Activated CD8-positive, alpha-beta memory T cell treated with anti-CD3 and anti-CD28 coated beads for 1 hour (primary cell): ENCODE results near the gene SETD2.

ENCODE experiments used
- DNase-seq, 2 donors: peaks; one replicate each; pipeline ENCODE4 v3.0.0-alpha.2; 2020; ENCODE audit warnings: low read depth in 1 of 2; ENCODE audit errors: extremely low read depth in 1 of 2

SETD2 gene

DNA sequence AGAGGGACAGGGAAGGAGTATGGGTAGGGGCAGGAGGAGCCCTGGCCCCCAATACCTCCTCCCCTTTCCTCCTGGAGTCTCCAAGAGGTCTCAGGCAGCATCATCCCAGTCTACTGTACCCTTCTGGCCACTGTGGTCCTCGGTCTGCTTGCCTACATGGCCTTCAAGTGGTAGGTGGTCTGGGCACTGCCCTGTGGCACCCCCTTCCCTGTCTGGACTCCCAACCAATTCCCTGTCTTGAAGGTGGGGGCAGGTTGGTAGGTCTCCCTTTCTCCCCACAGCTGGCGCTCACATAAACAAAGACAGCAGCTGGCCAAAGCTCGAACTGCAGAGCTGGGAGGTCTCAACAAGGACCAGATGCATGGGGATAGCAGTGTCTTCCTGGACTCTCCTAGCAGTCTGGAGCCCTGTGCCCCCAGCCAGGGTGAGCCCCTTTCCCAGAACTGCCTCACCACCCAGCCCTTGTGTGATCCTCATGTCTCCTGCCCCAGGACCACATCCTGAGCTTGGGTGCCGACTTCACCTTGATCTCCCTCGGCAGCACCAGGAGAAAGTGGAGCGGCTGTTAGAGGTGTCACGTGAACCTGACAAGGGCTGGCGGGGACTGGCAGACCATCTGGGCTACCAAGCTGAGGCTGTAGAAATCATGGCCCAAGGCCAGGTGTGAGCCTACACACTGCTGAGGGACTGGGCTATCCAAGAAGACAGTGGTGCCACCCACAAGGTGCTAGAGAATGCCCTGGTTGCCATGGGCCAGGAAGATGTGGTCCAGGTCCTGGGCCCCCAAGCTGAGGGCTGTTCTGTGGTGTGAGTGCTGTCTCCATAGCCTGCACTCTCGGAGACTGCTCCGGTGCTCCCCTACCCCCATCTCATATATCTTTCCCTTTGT lies 151.3 kb downstream of the SETD2 start:
- DNase-seq: no peak

DNA sequence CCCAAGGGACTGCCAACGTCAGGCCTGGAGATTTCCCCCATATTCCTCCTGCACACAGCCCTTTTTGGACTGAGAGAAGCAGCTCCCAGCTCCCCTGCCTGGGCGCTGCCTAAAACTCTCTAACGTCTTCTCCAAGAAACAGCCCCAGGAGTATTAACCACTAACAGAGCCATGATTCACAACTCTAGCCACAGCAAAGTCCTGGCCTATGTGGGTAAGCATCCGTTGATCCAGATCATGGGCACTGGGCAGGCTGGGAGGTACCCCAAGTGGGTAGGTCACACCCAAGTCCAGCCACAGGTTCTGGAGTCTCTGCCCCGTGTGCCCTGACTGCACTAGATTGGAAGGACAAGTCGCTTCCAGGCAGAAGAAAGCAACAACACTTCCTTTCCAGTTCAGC lies 152.5 kb downstream of the SETD2 start:
- no peak for DNase-seq

DNA sequence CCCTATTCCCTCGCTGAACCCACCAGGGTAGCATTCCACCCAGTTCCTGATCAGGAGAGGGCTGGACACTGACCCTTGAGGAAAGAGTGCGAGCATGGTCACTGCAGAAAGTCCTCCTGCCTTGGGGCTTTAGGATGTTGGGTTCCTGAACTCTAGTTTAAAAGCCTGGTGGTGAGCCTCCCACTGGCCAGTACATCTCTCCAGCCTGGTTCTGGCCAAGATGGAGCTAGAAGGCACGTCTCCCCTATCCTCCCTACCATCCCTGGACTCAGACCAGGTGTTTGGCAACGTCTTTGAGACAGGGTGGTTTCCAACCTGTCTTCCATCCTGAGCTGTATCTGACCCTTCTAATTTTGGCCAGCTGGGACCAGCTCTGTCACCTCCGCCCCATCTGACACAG lies 153.0 kb downstream of the SETD2 start:
- DNase-seq: no peak

DNA sequence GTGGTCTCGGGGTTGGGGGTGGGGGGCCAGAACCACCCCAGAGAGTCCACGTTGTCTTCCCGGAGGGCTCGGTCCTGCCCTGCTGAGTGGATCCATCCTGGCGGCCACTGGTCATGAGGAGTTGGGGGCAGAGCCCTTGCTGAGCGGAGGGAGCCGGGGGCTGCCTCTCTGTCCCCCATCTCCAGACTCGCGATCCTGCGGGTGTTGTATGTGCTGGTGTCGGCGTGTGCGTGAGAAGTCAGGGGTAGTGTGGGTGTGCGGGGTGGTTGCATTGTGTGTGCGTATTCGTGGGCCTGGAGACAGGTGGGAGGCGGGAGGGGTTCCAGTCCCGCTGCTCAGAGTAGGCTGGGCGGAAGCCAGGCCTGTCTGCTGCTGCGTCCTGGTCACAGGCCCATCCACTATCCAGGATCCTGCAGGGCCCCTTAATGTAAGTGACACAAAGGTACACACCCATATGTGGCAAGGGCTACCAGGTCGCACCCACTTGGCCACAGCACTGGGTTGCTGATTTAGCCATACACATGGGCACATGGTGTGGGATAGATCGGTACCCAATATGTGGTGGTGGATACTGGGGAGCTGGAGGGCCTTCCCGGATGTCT lies 153.7 kb downstream of the SETD2 start:
- no peak for DNase-seq

DNA sequence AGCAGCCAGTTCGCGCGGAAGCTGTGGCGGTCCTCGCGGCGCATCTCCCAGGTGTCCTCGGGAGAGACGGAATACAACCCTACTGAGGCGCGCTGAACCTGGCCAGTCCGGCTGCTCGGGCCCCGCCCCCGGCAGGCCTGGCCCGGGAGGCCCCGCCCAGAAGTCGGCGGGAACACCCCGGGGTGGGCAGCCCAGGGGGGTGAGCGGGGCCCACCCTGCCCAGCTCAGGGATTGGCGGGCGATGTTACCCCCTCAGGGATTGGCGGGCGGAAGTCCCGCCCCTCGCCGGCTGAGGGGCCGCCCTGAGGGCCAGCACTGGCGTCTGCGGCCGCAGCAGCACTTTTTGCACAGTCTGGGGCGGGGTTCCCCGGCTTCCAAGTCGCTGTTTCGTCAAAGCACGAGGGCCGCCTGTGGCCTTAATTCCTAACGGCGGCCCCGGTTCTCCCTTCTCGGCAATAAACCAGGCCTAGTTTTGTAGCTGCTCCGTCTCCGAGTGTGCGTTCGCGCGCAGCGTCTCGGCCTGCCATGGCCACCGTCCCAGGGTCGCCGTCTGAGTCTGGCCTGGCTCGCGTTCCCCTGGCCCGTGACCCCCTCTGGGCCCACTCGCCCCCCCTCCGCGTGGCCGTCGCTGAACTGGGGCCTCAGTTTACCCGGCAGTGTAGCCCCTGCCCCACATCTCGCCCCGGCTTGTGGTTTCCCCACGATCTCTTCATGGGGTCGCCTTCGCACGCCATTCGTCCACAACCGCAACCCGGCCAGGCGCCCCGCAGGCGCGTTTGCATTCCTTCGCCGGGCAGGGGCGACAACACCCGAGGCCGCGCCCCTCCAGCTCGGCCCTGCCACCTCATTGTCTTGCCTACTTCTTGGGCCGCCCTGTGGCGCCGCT lies 154.4 kb downstream of the SETD2 start:
- DNase-seq: peak; percentile 60 to 68

DNA sequence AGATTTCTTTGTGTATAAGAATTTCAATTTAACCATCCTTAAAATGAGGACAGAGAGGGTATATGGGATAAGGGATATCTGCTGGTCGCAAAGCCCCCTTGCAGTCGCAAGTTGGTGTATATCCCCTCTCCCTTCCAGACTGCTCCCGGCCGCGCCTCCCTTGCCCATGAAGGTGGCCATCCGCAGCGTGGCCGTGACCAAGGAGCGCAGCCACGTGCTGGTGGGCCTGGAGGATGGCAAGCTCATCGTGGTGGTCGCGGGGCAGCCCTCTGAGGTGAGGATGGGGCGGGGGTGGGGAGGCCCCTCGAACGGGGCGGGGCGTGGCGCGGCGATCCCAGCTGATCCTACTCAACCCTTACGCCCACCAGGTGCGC lies 155.1 kb downstream of the SETD2 start:
- DNase-seq: no peak

DNA sequence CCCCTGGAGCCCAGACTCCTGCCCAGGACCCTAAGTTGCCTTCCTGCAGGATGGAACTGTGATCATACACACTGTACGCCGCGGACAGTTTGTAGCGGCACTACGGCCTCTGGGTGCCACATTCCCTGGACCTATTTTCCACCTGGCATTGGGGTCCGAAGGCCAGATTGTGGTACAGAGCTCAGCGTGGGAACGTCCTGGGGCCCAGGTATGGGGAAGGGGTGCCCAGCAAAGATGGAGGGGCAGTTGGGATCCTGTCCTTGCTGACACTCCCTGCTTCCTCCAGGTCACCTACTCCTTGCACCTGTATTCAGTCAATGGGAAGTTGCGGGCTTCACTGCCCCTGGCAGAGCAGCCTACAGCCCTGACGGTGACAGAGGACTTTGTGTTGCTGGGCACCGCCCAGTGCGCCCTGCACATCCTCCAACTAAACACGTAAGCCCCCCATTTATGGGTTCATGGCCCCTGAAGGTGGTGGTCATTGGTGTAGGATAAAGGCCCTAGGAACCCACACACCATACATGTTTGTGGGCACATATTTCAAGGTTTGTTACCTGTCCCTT lies 155.6 kb downstream of the SETD2 start:
- no peak for DNase-seq

DNA sequence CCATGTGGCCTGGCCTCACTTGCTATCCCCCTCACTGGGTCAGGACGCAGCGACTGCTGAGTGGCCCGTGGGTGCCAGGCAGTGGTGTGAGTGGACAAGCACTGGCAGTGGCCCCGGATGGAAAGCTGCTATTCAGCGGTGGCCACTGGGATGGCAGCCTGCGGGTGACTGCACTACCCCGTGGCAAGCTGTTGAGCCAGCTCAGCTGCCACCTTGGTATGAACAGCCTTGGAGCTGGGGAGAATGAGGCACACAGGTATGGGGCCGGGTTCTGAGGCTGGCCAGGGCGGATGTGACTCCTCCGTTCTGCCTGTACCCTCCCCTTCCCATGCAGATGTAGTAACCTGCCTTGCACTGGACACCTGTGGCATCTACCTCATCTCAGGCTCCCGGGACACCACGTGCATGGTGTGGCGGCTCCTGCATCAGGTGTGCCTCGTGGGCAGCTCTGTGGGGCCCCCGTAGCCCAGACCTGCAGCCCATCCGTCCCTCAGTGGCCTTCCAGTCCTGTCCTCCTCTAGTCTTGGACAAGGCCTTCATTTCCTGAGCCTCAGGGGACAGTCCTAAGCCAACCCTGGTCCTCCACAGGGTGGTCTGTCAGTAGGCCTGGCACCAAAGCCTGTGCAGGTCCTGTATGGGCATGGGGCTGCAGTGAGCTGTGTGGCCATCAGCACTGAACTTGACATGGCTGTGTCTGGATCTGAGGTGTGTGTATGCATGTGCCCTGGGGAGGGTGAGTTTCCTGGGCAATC lies 156.3 kb downstream of the SETD2 start:
- no peak for DNase-seq

DNA sequence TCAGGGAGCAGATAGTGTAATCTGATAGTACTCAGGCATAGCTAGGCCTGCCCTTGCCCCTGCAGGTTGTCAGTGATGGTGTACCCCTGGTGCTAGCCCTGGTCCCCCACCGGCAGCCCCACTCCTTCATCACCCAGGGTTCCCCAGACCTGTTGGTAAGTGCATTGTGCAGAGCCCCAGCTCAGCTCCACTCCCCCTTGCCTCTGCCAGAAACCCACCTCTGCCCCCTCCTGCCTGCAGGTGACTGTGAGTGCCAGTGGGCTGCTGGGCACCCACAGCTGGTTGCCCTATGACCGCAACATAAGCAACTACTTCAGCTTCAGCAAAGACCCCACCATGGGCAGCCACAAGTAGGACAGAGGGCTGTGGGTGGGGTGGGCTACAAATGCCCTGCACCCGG lies 156.9 kb downstream of the SETD2 start:
- DNase-seq: no peak

DNA sequence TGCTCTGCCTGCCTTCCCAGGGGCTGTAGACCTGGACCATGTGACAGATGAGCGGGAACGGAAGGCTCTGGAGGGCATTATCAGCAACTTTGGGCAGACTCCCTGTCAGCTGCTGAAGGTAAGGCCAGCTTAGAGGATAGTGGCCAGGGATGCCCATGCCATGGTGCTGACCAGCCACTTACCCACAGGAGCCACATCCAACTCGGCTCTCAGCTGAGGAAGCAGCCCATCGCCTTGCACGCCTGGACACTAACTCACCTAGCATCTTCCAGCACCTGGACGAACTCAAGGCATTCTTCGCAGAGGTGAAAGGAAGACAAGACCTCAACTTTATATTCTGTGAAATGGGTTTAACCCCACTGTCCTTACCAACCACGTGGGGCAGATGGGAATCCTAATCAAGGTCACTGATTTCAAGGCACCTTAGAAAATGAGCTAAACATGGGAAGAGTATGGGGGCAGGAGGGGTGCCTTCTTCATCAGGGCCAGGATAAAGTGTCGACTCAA lies 157.7 kb downstream of the SETD2 start:
- no peak for DNase-seq

DNA sequence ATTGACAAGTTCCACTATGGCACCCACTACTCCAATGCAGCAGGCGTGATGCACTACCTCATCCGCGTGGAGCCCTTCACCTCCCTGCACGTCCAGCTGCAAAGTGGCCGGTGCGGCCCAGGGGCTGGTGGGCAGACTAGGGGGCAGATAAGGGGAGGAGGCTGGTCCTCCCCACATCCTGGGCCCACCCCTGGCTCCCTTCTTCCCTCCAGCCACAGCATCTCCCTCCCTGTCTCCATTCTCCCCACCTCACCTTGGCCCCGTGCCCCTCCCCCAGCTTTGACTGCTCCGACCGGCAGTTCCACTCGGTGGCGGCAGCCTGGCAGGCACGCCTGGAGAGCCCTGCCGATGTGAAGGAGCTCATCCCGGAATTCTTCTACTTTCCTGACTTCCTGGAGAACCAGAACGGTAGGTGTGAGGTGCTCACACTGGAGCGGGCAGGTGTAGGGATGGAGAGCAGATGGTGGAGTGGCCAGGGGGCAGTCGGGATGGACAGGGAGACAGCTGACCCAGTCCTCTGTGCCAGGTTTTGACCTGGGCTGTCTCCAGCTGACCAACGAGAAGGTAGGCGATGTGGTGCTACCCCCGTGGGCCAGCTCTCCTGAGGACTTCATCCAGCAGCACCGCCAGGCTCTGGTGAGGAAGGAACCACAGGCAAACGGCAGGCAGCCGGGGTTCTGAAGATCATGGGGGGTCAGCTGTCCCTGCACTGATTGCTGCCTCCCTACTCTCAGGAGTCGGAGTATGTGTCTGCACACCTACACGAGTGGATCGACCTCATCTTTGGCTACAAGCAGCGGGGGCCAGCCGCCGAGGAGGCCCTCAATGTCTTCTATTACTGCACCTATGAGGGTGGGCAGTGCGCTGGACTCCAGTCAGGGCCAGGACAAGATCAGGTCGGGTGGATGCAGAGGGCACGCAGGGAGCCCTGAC lies 158.4 kb downstream of the SETD2 start:
- no peak for DNase-seq

DNA sequence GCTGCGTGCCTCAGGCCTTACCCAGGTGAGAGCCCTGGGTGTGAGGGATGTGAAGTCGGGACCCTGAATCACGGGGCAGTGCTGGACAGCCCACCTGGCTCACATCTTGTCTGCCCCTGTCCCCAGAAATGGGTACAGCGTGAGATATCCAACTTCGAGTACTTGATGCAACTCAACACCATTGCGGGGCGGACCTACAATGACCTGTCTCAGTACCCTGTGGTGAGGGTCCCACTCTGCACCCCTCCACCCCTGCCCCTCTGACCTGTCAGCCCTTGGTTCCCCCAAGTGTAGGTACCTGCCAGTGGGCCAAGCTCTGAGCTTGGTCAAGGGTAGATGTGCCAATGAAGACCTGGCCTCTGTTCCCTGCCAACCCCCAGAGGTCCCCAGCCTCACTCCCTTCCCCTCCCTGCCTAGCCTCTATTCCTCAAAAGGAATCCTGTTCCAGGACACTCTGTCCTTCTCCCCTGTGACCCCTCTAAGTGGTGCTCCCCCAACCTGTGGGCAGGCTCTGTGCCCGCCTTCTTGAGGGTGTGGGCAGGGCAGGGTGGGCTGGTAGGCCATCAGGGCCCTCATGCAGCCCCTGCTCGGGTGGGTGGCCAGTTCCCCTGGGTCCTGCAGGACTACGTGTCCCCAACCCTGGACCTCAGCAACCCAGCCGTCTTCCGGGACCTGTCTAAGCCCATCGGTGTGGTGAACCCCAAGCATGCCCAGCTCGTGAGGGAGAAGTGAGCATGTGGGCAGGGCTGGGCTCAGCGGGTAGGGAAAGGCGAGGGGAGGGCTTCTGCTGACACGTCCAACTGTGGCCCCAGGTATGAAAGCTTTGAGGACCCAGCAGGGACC lies 159.3 kb downstream of the SETD2 start:
- no peak for DNase-seq

DNA sequence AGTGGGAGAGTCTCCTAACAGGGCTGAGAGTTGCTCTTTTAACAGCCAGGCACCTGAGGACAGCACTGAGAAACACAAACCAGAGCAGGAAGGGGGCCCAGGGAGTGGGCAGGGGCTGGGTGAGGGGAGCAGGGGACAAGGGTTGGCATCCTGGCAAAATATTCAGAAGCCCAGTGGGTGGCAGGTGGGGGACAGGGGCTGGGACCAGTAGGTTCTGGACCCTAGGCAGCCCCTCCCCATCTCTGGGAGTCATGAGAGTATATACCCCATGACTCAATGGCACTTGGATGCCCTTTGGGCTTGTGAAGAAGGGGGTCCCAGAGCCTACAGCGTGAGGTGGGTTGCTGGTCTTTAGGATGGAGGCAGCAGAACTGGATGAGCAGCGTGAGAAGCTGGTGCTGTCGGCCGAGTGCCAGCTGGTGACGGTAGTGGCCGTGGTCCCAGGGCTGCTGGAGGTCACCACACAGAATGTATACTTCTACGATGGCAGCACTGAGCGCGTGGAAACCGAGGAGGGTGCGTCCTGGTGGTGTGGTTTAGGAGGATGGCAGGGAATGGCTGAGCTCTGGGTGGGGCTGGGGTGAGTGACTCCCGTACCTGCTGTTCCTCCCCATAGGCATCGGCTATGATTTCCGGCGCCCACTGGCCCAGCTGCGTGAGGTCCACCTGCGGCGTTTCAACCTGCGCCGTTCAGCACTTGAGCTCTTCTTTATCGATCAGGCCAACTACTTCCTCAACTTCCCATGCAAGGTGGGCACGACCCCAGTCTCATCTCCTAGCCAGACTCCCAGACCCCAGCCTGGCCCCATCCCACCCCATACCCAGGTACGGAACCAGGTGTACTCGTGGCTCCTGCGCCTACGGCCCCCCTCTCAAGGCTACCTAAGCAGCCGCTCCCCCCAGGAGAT lies 160.2 kb downstream of the SETD2 start:
- DNase-seq: no peak

DNA sequence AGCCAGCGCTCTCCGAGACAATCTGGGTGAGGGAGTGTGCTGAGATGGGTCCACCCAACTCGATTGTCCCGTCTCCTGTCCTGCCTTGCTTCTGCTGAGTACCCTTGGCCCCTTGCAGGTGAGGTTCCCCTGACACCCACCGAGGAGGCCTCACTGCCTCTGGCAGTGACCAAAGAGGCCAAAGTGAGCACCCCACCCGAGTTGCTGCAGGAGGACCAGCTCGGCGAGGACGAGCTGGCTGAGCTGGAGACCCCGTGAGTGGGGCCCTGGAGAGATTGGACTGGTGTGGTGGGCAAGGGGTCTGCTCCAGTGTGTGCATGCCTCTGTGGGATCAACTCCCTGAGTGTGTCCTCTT lies 160.9 kb downstream of the SETD2 start:
- DNase-seq: no peak

DNA sequence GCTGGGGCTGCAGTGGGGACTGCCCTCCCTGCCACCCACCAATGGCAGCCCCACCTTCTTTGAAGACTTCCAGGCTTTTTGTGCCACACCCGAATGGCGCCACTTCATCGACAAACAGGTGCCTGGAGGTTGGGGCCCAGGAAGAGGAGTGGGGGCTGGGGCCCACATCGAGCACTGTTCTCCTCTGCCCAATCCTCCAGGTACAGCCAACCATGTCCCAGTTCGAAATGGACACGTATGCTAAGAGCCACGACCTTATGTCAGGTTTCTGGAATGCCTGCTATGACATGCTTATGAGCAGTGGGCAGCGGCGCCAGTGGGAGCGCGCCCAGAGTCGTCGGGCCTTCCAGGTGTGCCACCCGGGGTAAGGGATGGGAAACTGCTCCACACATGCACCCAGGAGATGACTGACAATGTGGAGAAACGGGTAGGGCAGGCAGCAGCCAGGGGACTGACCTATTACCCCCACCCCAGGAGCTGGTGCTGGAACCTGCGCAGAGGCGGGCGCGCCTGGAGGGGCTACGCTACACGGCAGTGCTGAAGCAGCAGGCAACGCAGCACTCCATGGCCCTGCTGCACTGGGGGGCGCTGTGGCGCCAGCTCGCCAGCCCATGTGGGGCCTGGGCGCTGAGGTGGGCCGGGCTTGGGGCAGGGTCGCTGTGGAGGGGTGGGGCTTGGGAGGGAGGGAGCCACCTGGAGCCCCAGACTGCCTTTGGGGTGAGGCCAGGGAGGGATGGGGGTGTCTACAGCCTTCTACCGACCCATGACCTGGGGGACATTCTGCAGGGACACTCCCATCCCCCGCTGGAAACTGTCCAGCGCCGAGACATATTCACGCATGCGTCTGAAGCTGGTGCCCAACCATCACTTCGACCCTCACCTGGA lies 161.5 kb downstream of the SETD2 start:
- DNase-seq: no peak

DNA sequence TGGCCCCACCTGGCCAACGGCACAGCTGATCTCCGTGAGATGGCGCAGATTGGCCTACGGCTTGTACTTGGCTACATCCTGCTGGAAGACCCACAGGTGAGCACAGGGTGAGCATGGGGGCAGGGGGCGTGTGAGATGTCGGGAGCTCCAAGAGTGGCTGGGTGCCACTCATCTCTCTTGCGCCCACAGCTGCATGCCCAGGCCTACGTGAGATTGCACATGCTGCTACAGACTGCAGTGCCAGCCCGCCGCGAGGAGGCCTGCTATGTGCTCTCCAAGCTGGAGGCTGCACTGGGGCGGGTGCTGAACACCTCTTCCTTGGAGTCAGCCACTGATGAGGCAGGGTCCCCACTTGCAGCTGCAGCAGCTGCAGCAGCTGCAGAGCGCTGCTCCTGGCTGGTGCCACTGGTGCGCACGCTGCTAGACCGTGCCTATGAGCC lies 162.2 kb downstream of the SETD2 start:
- DNase-seq: no peak
